ENCODE measurements around the gene CLCN7. TPM values are rescaled to one million over a fixed set of nuclear protein-coding genes. Genes with fewer than 3 reads are reported as not detected.

Gene CLCN7
- polyA plus RNA-seq, 1 donor, result 93.6 TPM

DNA sequence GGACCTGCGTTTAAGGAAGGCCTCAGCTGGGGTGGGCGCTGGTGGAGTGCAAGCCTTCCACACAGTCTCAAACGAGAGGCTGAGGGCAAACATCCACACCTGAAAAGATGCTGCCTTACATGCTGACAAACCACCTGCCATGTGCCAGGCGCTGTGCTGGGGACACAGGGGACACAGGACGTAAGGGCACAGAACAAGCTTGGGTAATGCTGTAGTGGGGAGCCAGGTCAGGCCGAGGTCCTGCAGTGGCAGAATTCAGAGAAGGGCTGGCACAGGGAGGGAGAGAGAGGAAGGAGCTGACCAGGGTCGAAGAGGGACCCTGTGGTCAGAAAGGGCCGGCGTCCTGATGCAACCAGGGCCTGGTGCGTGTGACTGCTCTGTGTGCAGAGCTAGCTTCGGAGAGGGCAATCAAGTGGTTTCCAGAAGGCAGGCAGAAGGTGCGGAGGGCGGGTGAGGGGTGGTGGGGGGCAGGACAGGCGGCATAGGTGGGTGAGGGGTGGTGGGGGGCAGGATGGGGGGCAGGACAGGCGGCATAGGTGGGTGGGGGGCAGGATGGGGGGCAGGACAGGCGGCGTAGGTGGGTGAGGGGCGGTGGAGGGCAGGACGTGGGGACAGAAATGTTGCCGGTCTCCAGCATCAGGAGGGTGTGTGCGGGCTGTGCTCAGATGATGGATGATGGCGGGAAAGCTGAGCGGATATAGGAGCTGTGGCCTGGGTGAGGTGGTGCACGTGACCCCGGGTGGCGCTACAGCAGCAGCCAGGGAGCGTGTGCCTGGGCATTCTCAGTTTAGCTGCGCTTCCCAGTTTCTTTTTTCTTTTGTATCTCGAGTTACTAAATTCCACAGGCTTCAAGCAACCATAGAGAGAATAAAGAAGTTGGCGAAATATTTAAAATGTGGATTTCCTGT is 37.1 kb upstream of the CLCN7 start:
- H3K4me3 ChIP-seq (ENCODE audit: low read length), result no peak overlapping the region
- no peak overlapping the region for H3K27ac ChIP-seq (ENCODE audit: low read length)
- H3K4me1 ChIP-seq (ENCODE audit: control insufficient read depth, insufficient read depth, low read length), result no peaks in the 10 kb centered on the region
- WGBS (ENCODE audit: insufficient coverage, low lambda C conversion rate), result 80% methylated on average over 1 of the region's 30 CpGs
- DNase-seq, result no peak
- peaks cover 22% of the 10 kb centered on the region for H3K36me3 ChIP-seq (ENCODE audit: control insufficient read depth, insufficient read depth, low read length)
- peaks cover 17% of the 10 kb centered on the region for H3K9me3 ChIP-seq (ENCODE audit: control insufficient read depth, low read depth, low read length)
- no peaks in the 10 kb centered on the region for H3K27me3 ChIP-seq (ENCODE audit: control insufficient read depth, insufficient read depth, low read length)

DNA sequence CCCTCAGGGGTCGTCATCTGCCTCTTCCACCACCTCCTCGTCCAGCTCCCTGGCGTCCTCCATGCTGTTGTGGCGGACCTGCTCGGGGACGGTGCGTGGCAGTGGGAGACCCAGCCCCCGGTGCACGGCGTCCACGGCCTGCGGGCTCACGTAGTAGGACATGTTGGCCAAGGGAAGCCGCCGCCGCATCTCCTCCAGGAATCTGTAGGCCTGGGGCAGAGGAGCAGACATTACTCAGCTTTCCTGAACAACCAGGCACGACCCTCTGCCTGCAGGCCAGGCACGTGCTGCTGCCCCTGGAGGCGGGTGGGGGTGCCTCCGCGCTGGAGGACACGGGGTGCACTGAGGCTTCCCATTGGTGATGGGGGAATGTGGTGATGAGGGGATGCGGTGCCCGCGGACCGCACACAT is 36.1 kb upstream of the CLCN7 start:
- WGBS (ENCODE audit: insufficient coverage, low lambda C conversion rate), result no CpG with 5 or more reads among the region's 26 CpGs
- Histone ChIP-seq H3K36me3 (ENCODE audit: control insufficient read depth, insufficient read depth, low read length) (peaks cover 31% of the 10 kb centered on the region), H3K27me3 (ENCODE audit: control insufficient read depth, insufficient read depth, low read length) (no peaks in the 10 kb centered on the region), H3K27ac (ENCODE audit: low read length) (no peak overlapping the region), H3K4me1 (ENCODE audit: control insufficient read depth, insufficient read depth, low read length) (no peaks in the 10 kb centered on the region), H3K4me3 (ENCODE audit: low read length) (no peak overlapping the region), H3K9me3 (ENCODE audit: control insufficient read depth, low read depth, low read length) (peaks cover 17% of the 10 kb centered on the region)
- DNase-seq, result no peak

DNA sequence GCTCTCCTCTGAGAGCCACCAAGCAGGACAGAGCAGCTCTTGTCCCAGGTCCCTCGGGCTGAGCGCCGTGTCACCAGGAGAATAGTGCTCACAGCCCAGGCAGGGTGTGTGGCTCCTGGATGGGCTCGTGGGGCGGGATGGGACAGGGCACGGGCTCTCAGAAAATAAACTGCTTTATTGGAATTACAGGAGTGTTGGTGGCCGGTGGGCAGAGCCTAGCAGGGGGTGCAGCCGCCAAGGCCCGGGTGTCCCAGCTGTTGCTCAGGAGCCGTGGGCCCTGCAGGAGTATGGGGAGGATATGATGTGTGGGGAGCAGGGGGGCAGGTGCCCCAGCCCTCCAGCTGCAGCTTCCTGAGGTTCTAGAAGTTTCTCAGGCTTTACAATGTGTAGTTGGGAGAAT is 35.4 kb upstream of the CLCN7 start:
- Histone ChIP-seq H3K36me3 (ENCODE audit: control insufficient read depth, insufficient read depth, low read length) (peaks cover 36% of the 10 kb centered on the region), H3K27ac (ENCODE audit: low read length) (no peak overlapping the region), H3K4me1 (ENCODE audit: control insufficient read depth, insufficient read depth, low read length) (no peaks in the 10 kb centered on the region), H3K27me3 (ENCODE audit: control insufficient read depth, insufficient read depth, low read length) (no peaks in the 10 kb centered on the region), H3K9me3 (ENCODE audit: control insufficient read depth, low read depth, low read length) (peaks cover 17% of the 10 kb centered on the region), H3K4me3 (ENCODE audit: low read length) (no peak overlapping the region)
- no CpG with 5 or more reads among the region's 10 CpGs for WGBS (ENCODE audit: insufficient coverage, low lambda C conversion rate)
- DNase-seq, result no peak

DNA sequence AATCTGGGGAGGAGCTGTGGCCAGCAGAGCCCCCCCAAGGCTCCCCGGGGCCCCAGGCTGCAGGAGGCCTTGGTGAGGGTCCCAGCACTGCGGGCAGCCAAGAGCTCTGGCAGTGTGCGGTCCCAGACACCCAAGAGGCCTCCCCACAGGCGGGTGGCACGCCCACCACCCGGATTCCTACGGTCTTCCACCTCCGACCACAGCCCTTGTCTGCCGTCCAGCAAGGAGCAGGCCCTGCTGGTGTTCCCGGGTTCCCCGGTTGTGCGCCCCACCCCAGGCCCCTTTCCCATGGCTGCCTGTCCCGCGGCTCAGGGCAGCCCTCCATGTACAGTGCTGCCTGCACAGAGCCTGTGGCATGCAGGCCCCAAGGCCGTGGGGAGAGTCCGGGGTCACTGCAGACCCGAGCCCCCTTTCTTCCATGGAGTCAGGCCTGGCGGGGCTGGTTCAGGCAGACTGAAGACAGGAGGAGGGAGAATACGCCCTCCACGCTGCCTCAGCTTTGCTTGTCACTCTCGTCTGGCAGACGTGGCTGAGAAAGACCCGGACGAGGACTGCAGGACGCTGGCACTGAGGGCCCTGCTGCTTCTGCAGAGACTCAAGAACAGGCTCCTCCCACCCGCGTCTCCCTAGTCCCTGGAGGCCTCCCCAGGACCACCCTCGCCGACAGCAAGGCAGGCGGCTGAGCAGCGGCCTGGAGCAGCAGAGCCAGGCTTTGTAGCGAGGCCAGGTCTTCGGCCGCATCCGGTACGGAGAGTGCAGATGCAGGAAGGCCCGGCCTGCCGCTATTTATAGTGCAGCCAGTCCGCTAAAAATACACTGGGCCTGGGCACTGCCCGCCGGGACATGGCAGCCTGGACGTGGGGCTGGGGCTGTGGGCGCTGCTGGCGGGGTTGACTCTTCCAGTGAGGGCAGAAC is 34.7 kb upstream of the CLCN7 start:
- DNase-seq, result no peak
- Histone ChIP-seq H3K27ac (ENCODE audit: low read length) (no peak overlapping the region), H3K9me3 (ENCODE audit: control insufficient read depth, low read depth, low read length) (peaks cover 13% of the 10 kb centered on the region), H3K4me3 (ENCODE audit: low read length) (no peak overlapping the region), H3K27me3 (ENCODE audit: control insufficient read depth, insufficient read depth, low read length) (no peaks in the 10 kb centered on the region), H3K4me1 (ENCODE audit: control insufficient read depth, insufficient read depth, low read length) (no peaks in the 10 kb centered on the region), H3K36me3 (ENCODE audit: control insufficient read depth, insufficient read depth, low read length) (peaks cover 42% of the 10 kb centered on the region)
- WGBS (ENCODE audit: insufficient coverage, low lambda C conversion rate), result no CpG with 5 or more reads among the region's 44 CpGs

DNA sequence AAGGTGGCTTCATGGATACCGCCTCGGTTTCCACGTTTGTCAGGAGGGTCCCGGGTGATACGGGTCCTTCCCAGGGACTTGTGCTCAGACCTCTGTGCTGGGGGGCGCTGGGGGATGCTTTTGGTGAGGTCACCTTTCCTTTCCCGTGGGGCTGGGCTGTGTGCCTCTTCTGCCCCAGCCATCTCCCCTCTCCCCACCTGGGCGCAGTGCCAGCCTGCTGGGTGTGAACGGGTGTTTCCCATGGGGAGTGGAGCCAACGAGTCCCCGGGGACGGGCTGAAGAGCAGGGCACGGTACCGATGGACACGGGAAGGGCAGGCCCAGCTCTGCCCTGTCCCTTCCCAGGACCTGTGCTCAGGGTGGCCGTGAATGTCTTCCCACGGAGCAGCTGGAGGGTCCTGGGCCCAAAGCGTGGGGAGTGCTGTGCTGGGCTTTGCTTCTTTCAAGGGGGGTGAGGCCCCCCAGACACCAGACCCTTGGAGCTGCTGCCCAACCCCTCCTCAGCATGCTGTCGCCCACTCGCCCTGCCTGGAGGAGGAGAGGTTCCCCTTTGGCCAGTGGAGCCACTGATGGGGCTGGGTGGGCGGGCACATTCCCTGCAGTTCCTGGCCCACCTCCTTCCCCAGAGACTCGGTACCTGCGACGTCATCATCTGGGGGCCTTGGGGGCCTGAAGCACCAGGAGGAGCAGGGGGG is 33.8 kb upstream of the CLCN7 start:
- peaks cover 44% of the 10 kb centered on the region for H3K36me3 ChIP-seq (ENCODE audit: control insufficient read depth, insufficient read depth, low read length)
- H3K27ac ChIP-seq (ENCODE audit: low read length), result no peak overlapping the region
- WGBS (ENCODE audit: insufficient coverage, low lambda C conversion rate), result no CpG with 5 or more reads among the region's 24 CpGs
- DNase-seq, result no peak
- H3K27me3 ChIP-seq (ENCODE audit: control insufficient read depth, insufficient read depth, low read length), result no peaks in the 10 kb centered on the region
- no peaks in the 10 kb centered on the region for H3K4me1 ChIP-seq (ENCODE audit: control insufficient read depth, insufficient read depth, low read length)
- H3K9me3 ChIP-seq (ENCODE audit: control insufficient read depth, low read depth, low read length), result peaks cover 7% of the 10 kb centered on the region
- H3K4me3 ChIP-seq (ENCODE audit: low read length), result no peak overlapping the region

DNA sequence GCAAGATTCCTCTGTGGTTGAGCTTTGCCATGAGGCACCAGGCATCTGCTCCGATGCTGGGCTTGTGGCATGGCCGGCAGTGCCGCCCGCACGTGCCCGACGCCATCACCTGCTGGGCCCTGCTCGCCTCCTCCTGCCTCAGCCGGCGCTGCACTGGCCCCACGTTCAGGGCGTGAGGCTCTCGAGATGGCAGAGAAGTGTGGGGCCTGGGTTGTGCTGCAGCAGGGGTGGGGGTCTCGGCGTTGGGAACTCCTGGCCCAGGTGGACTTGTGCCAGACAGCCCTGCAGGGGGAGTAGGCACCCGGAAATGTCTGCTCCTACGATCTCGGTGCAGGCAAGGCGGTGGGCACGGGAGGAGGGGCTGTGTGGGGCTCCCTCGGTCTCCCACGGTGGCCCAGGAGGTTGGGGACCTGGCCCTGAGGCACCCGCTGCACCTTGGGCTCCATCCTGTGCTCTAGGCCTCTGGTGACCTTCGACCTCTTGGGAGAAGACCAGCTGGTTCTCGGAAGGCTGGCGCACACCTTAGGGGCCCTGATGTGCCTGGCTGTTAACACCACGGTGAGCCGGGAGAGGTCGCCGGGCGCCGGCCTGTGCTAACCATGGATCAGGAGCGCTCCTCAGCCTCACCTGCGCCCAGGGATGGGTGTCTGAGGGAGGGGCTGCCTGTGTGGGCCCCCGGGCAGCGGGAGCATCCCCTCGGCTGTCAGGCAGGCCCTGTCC is 31.8 kb upstream of the CLCN7 start:
- Histone ChIP-seq H3K4me3 (ENCODE audit: low read length) (no peak overlapping the region), H3K27ac (ENCODE audit: low read length) (no peak overlapping the region), H3K27me3 (ENCODE audit: control insufficient read depth, insufficient read depth, low read length) (no peaks in the 10 kb centered on the region), H3K36me3 (ENCODE audit: control insufficient read depth, insufficient read depth, low read length) (peaks cover 63% of the 10 kb centered on the region), H3K4me1 (ENCODE audit: control insufficient read depth, insufficient read depth, low read length) (no peaks in the 10 kb centered on the region), H3K9me3 (ENCODE audit: control insufficient read depth, low read depth, low read length) (no peaks in the 10 kb centered on the region)
- no CpG with 5 or more reads among the region's 37 CpGs for WGBS (ENCODE audit: insufficient coverage, low lambda C conversion rate)
- no peak for DNase-seq

DNA sequence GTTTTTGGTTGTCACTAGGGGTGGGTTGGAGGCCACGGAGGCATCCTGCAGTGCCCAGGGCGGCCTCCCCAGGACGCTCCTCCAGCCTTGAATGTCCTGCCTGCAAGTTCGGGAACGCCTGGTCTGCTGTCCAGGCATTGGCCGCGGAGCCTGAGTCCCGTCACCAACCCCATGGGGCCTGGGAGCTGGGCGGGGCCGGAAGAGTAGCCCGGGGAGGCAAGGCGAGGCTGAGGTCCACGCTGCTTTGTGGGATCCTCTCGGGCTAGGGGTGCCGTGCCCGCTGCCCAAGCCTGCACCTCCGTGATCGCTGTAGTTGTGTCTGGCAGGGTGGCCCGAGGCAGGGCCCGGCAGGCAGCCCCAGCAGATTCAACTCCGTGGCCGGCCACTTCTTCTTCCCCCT is 31.1 kb upstream of the CLCN7 start:
- no CpG with 5 or more reads among the region's 22 CpGs for WGBS (ENCODE audit: insufficient coverage, low lambda C conversion rate)
- Histone ChIP-seq H3K36me3 (ENCODE audit: control insufficient read depth, insufficient read depth, low read length) (peaks cover 66% of the 10 kb centered on the region), H3K27me3 (ENCODE audit: control insufficient read depth, insufficient read depth, low read length) (no peaks in the 10 kb centered on the region), H3K9me3 (ENCODE audit: control insufficient read depth, low read depth, low read length) (no peaks in the 10 kb centered on the region), H3K4me3 (ENCODE audit: low read length) (no peak overlapping the region), H3K4me1 (ENCODE audit: control insufficient read depth, insufficient read depth, low read length) (no peaks in the 10 kb centered on the region), H3K27ac (ENCODE audit: low read length) (no peak overlapping the region)
- no peak for DNase-seq

DNA sequence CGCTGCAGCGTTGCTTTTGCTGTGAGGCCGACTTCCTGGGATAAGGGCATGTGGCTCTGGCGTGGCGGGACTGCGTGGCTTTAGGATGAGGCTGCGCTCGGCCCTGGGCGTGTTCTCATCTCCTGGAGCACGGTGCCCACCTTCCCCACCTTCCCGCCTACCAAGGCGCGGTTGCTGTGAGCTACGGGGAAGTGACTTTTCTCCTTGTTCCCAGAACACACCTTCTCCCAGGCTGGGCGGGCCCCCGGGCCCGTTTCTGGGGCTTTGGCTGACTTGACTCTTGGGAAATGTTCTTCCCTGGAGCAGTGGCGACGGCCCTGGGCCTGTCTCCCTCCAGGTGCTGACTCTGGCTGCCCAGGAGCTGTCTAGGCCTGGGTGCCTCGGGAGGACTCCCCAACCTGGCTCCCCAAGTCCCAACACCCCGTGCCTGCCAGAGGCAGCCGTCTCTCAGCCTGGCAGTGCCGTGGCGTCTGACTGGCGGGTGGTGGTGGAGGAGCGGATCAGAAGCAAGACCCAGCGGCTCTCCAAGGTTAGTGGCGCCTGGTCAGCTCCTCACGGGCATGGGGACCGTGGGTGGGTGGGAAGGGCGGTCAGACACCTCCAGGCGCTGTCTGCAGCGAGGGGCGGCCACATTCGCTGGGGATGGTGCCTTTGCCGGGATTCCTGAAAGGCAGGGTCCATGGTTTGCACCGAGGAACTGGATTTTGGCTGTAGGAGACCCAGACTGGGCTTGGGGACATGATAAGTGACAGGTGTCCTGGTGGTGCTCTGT is 30.4 kb upstream of the CLCN7 start:
- H3K36me3 ChIP-seq (ENCODE audit: control insufficient read depth, insufficient read depth, low read length), result peaks cover 68% of the 10 kb centered on the region
- no peak for DNase-seq

DNA sequence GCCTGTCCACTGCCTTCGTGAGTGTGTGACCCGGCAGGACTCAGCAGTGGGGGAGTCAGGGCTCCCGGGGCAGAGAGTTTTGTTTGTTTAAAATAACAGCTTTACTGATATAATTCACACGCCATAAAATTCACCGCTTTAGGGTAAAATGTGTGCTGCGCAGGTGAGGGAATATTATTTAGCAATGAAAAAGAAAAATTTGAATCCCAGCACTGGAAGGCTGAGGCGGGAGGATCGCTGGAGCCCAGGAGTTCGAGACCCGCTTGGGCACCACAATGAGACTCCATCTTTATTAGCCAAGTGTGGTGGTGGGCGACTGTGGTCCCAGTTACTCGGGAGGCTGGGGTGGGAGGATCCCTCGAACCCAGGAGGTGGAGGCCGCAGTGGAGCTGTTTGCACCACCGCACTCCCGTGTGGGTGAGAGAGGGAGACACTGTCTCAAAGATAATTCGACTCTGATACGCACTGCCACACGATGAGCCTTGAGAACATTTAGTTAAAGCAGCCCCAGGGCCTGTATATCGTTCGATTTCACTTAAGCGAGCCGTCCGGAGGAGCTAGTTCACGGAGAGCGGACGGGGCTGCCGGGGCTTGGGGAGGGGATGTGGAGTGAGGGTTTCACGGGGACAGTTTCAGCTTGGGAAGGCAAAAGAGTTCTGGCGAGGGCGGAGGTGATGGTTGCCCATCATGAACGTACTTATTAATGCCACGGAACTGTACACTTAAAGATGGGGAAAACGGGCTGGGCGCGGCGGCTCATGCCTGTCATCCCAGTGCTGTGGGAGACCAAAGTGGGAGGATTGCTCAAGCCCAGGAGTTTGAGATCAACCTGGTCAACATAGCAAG is 28.5 kb upstream of the CLCN7 start:
- Histone ChIP-seq H3K27ac (ENCODE audit: low read length) (no peak overlapping the region), H3K4me1 (ENCODE audit: control insufficient read depth, insufficient read depth, low read length) (no peaks in the 10 kb centered on the region), H3K4me3 (ENCODE audit: low read length) (no peak overlapping the region), H3K36me3 (ENCODE audit: control insufficient read depth, insufficient read depth, low read length) (peaks cover 76% of the 10 kb centered on the region), H3K9me3 (ENCODE audit: control insufficient read depth, low read depth, low read length) (peaks cover 6% of the 10 kb centered on the region), H3K27me3 (ENCODE audit: control insufficient read depth, insufficient read depth, low read length) (no peaks in the 10 kb centered on the region)
- DNase-seq, result no peak
- WGBS (ENCODE audit: insufficient coverage, low lambda C conversion rate), result 100% methylated on average over 2 of the region's 37 CpGs

More for the DNA sequence above, 30.4 kb upstream of the CLCN7 start:
- Histone ChIP-seq H3K9me3 (ENCODE audit: control insufficient read depth, low read depth, low read length) (peaks cover 2% of the 10 kb centered on the region), H3K4me3 (ENCODE audit: low read length) (no peak overlapping the region), H3K27me3 (ENCODE audit: control insufficient read depth, insufficient read depth, low read length) (no peaks in the 10 kb centered on the region), H3K27ac (ENCODE audit: low read length) (no peak overlapping the region), H3K4me1 (ENCODE audit: control insufficient read depth, insufficient read depth, low read length) (no peaks in the 10 kb centered on the region)
- no CpG with 5 or more reads among the region's 37 CpGs for whole genome bisulfite sequencing (ENCODE audit: insufficient coverage, low lambda C conversion rate)
